A673 (cell line): ENCODE data around the gene SGPP1. TPM values are rescaled to one million over a fixed set of nuclear protein-coding genes. Genes with fewer than 3 reads are reported as not detected.
A peak's percentile ranks its signal among the peaks of the same experiment; 100 is the strongest.

Experiments used
- BruUV-seq: library from RNA; stranded (reverse); fragments of 400-500 nt; replicated peaks from 2 replicates; lab custom pipeline; 2021; lab: Mats Ljungman, UMichigan
- CTCF ChIA-PET: fragments of 300-600 bp; sonication (Branson Sonifier 250); formaldehyde crosslinking; loops from one replicate; lab custom pipeline; 2022; ENCODE audit warnings: antibody characterized with exemption; lab: Charles Lee
- POLR2A ChIA-PET: fragments of 300-600 bp; sonication (Branson Sonifier 250); formaldehyde crosslinking; loops from one replicate; lab custom pipeline; 2022; ENCODE audit warnings: antibody characterized with exemption; ENCODE audit not compliant: low non-redundant PET; lab: Charles Lee
- DNase-seq: peaks from one replicate; pipeline ENCODE4 v3.0.0-alpha.2; 2015; ENCODE audit warnings: low spot score
- H3K27ac ChIP-seq: fragments of 200-600 bp; sonication (generic); 2 replicates; pipeline ENCODE4 v1.5.1; 2016; ENCODE audit warnings: mixed run types, low read depth, mild to moderate bottlenecking, mixed read lengths, antibody characterized with exemption, low read length; ENCODE audit not compliant: poor library complexity, severe bottlenecking
- H3K27me3 ChIP-seq: fragments of 200-600 bp; sonication (generic); replicated peaks from 2 replicates; pipeline ENCODE4 v1.6.1; 2017; ENCODE audit warnings: mixed run types, low read depth, mild to moderate bottlenecking, mixed read lengths, antibody characterized with exemption, low read length; ENCODE audit not compliant: insufficient read depth, poor library complexity
- H3K36me3 ChIP-seq: fragments of 200-600 bp; sonication (generic); 2 replicates; pipeline ENCODE4 v1.6.1; 2016; ENCODE audit warnings: mixed run types, mild to moderate bottlenecking, mixed read lengths, antibody characterized with exemption, low read length; ENCODE audit not compliant: insufficient read depth, poor library complexity, severe bottlenecking
- H3K4me1 ChIP-seq: fragments of 200-600 bp; sonication (generic); 2 replicates; pipeline ENCODE4 v1.6.1; 2017; ENCODE audit warnings: mixed run types, mild to moderate bottlenecking, mixed read lengths, antibody characterized with exemption, low read length; ENCODE audit not compliant: insufficient read depth, poor library complexity, severe bottlenecking
- H3K4me3 ChIP-seq: fragments of 200-600 bp; sonication (generic); 2 replicates; pipeline ENCODE4 v1.5.1; 2016; ENCODE audit warnings: low read depth, mixed run types, mild to moderate bottlenecking, mixed read lengths, low read length; ENCODE audit not compliant: poor library complexity, severe bottlenecking
- H3K9me3 ChIP-seq: fragments of 200-600 bp; sonication (generic); 2 replicates; pipeline ENCODE4 v1.6.1; 2016; ENCODE audit warnings: mixed run types, low read depth, mild to moderate bottlenecking, mixed read lengths, antibody characterized with exemption, low read length; ENCODE audit not compliant: poor library complexity, severe bottlenecking
- EZH2 ChIP-seq: fragments of 200-600 bp; sonication (generic); IDR thresholded peaks from 2 replicates; pipeline ENCODE4 v1.6.1; 2017; ENCODE audit warnings: borderline replicate concordance, low read depth, mild to moderate bottlenecking, mixed read lengths, antibody characterized with exemption, low read length; ENCODE audit not compliant: poor library complexity, severe bottlenecking
- intact Hi-C: fragments of 100-400 bp; cut with micrococcal nuclease; formaldehyde crosslinking; loops from one replicate; pipeline ENCODE4 v1.10.0; 2022; ENCODE audit not compliant: unreplicated experiment
- total RNA-seq: library from RNA; stranded (reverse); gene quantifications from 2 replicates; pipeline ENCODE4 v1.2.3, GENCODE V29; 2021
- TF ChIP-seq, protein P1 (sequence below): fragments of 300-800, 200-600 bp; sonication (generic); conservative IDR thresholded peaks from 2 replicates; pipeline ENCODE4 v1.5.1; 2017; ENCODE audit warnings: low read depth, mild to moderate bottlenecking, antibody characterized with exemption, low read length, moderate library complexity, mixed read lengths

Gene SGPP1
- total RNA-seq, 1 experiment from 2014 or later = 13.5 TPM

- Histone ChIP-seq H3K27ac (no peak overlapping the region), H3K36me3 (no peaks in the 10 kb centered on the region), H3K4me1 (no peaks in the 10 kb centered on the region), H3K9me3 (no peaks in the 10 kb centered on the region), H3K4me3 (no peak overlapping the region), H3K27me3 (no peaks in the 10 kb centered on the region)
- BruUV-seq = no TSS peak
- intact Hi-C loops = no loop called here
- CTCF ChIA-PET = no interaction called here
- POLR2A ChIA-PET = no interaction called here
- TF ChIP-seq, protein P1, sequence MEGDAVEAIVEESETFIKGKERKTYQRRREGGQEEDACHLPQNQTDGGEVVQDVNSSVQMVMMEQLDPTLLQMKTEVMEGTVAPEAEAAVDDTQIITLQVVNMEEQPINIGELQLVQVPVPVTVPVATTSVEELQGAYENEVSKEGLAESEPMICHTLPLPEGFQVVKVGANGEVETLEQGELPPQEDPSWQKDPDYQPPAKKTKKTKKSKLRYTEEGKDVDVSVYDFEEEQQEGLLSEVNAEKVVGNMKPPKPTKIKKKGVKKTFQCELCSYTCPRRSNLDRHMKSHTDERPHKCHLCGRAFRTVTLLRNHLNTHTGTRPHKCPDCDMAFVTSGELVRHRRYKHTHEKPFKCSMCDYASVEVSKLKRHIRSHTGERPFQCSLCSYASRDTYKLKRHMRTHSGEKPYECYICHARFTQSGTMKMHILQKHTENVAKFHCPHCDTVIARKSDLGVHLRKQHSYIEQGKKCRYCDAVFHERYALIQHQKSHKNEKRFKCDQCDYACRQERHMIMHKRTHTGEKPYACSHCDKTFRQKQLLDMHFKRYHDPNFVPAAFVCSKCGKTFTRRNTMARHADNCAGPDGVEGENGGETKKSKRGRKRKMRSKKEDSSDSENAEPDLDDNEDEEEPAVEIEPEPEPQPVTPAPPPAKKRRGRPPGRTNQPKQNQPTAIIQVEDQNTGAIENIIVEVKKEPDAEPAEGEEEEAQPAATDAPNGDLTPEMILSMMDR = no peak
- no peak for TF ChIP-seq EZH2
- peak; percentile 43 for DNase-seq
Observed at GRCh38 chr14:63677891-63678379, 49.9 kb downstream of the SGPP1 start.

DNA sequence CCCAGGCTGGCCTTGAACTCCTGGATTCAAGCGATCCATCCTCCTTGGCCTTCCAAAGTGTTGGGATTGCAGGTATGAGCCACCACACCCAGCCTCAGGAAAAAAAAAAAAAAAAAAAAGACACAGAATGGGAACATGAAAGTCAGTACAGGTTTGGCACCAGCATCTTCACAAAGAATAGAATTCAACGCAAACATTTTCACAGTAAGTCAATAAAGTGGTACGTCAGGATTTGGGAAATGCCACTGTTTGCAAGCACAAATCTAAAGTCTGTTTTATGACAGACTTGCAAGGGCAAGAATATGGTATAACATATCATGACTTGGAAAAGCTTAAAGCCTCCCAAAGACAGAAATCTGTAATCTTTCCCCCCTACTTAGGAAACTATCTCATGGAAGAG lies 51.2 kb downstream of the SGPP1 start:
- no peaks in the 10 kb centered on the region for H3K4me1 ChIP-seq
- no peak overlapping the region for H3K27ac ChIP-seq
- intact Hi-C loops = no loop called here
- no peak for TF ChIP-seq EZH2
- TF ChIP-seq, protein P1 = no peak
- H3K4me3 ChIP-seq = no peak overlapping the region
- DNase-seq = no peak
- CTCF ChIA-PET = no interaction called here
- H3K27me3 ChIP-seq = no peaks in the 10 kb centered on the region
- BruUV-seq = no TSS peak
- no peaks in the 10 kb centered on the region for H3K36me3 ChIP-seq
- H3K9me3 ChIP-seq = no peaks in the 10 kb centered on the region
- POLR2A ChIA-PET = no interaction called here

DNA sequence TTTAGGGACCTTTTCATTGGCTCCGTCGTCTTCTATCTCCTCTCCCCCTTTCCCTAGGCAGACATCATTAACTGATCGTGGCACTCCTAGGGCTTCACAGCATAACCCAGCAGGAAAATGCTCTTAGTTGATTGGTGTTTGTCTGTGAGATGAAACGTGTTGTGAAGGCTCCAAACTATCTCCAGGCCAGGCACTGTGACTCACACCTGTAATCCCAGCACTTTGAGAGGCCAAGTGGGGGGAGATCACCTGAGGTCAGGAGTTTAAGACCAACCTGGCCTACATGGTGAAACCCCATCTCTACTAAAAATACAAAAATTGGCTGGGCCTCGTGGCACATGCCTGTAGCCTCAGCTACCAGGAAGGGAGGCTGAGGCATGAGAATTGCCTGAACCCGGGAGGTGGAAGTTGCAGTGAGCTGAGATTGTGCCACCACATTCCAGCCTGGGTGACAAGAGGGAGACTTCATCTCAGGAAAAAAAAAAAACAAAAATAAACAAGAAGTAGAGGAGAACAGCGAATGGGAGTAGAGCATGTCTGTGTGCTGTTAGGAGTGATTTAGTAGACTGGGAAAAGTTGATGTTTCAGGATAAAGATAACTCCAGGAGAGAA lies 53.9 kb downstream of the SGPP1 start:
- H3K4me1 ChIP-seq = no peaks in the 10 kb centered on the region
- CTCF ChIA-PET = no interaction called here
- no TSS peak for BruUV-seq
- DNase-seq = no peak
- no peaks in the 10 kb centered on the region for H3K9me3 ChIP-seq
- H3K27me3 ChIP-seq = no peaks in the 10 kb centered on the region
- TF ChIP-seq EZH2 = no peak
- TF ChIP-seq, protein P1 = no peak
- H3K4me3 ChIP-seq = no peak overlapping the region
- no peaks in the 10 kb centered on the region for H3K36me3 ChIP-seq
- intact Hi-C loops = no loop called here
- no peak overlapping the region for H3K27ac ChIP-seq
- POLR2A ChIA-PET = no interaction called here
